Measurements from ENCODE around the gene STK38L.

DNA sequence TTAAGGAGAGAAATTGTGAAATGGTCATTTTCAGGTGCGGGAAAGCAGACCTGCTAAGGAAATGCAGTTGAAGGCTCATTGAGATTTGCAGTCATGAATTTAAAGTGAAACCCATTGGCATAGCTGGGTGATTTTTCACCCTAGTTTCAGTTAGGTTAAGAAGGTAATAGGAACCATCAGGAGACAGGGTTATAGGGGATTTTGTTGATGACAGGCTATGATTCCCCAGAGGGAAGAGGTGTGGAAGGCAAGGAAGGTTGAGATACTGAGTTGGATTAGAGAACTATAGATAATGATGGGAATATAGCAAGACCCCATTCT, 65.9 kb downstream of the STK38L start:
- TF ChIP-seq, protein P1, sequence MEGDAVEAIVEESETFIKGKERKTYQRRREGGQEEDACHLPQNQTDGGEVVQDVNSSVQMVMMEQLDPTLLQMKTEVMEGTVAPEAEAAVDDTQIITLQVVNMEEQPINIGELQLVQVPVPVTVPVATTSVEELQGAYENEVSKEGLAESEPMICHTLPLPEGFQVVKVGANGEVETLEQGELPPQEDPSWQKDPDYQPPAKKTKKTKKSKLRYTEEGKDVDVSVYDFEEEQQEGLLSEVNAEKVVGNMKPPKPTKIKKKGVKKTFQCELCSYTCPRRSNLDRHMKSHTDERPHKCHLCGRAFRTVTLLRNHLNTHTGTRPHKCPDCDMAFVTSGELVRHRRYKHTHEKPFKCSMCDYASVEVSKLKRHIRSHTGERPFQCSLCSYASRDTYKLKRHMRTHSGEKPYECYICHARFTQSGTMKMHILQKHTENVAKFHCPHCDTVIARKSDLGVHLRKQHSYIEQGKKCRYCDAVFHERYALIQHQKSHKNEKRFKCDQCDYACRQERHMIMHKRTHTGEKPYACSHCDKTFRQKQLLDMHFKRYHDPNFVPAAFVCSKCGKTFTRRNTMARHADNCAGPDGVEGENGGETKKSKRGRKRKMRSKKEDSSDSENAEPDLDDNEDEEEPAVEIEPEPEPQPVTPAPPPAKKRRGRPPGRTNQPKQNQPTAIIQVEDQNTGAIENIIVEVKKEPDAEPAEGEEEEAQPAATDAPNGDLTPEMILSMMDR (IDR thresholded peaks at IDR 0.05) = no peak
- TF ChIP-seq GABPA (IDR thresholded peaks at IDR 0.05; ENCODE audit: low read depth) (no peak), FOXM1 (IDR thresholded peaks at IDR 0.05; ENCODE audit: low read depth) (no peak)
- TF ChIP-seq, protein P2, sequence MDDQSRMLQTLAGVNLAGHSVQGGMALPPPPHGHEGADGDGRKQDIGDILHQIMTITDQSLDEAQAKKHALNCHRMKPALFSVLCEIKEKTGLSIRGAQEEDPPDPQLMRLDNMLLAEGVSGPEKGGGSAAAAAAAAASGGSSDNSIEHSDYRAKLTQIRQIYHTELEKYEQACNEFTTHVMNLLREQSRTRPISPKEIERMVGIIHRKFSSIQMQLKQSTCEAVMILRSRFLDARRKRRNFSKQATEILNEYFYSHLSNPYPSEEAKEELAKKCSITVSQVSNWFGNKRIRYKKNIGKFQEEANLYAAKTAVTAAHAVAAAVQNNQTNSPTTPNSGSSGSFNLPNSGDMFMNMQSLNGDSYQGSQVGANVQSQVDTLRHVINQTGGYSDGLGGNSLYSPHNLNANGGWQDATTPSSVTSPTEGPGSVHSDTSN (IDR thresholded peaks at IDR 0.05) = no peak
